HG02642 (cell line): ENCODE data around the gene MXD1.
"Not testable (repeated sequence)": the region's sequence is repeated elsewhere in the genome, so short reads cannot be mapped to it uniquely, and the experiment has no call there.

Experiments used
- ATAC-seq: cut with Tn5 transposase; IDR thresholded peaks from one replicate; pipeline ENCODE4 v1.9.1; 2021; ENCODE audit warnings: mild to moderate bottlenecking; ENCODE audit not compliant: unreplicated experiment, poor library complexity

Gene MXD1, protein sequence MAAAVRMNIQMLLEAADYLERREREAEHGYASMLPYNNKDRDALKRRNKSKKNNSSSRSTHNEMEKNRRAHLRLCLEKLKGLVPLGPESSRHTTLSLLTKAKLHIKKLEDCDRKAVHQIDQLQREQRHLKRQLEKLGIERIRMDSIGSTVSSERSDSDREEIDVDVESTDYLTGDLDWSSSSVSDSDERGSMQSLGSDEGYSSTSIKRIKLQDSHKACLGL

DNA sequence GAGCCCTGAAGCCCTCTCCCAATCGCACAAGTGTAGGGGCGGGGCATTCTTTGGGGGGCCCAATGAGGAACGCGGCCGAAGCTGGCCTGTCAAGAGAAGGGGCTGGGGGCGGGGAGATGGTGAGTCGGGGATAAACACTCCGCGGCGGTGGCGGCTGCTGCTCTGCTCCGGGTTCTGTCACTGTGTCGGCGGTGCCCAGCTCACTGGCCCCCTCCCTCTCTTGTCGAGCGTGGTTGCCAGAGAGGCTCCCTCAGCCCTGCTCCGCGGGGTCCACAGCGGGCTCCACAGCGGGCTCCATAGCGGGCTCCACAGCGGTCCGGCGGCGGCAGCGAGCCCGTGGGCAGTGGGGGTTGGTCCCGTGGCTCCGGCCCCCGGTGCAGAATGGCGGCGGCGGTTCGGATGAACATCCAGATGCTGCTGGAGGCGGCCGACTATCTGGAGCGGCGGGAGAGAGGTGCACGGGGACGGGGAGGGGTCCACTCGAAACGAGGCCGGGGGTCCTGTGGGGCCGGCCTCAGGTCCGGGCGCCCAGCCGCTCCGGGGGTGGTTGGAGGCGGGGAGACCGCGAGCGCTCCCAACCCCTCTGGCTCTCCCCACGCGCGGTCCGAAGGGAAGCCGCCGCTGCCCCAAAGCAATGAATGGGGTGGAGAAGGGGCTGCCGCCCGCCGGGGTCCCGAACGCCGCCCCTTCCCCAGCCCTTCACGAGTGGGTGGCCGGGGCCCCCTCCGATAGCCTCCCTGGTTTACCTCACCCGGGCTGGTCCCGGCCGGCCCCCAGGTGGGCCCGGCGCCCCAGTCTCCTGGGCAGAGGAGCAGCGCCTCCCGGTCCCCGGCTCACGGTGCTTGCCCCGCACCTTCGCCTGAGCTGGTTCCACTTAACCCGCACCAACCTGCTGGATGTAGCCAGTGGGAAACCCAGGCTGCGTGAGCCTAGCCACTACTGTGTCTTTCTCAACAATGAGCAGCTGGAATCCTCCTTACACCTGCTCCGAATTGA lies at the start of gene MXD1:
Gene MXD1, plus strand, starts transcription at position 160 of the 996 bp plus-strand sequence. Its CDS starts 222 bp downstream, at position 382.
- peak; percentile 9 for ATAC-seq

DNA sequence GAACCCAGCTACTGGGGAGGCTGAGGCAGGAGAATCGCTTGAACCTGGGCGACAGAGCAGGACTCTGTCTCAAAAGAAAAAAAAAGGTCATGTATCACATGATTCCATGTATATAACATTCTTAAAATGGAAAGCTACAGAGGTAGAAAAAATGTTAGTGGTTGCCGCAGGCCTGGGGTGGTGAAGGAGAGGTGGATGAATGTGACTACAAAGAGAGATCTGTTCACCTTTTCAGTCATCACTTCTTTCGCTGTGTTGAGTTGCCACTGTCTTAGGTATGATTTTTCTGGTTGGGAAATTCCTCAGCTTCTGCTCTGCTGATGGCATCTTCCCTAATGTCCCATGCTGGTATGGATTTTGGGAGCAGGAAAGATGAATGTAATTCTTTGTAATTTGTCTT lies 26.5 kb upstream of the MXD1 start:
- ATAC-seq, result no peak

DNA sequence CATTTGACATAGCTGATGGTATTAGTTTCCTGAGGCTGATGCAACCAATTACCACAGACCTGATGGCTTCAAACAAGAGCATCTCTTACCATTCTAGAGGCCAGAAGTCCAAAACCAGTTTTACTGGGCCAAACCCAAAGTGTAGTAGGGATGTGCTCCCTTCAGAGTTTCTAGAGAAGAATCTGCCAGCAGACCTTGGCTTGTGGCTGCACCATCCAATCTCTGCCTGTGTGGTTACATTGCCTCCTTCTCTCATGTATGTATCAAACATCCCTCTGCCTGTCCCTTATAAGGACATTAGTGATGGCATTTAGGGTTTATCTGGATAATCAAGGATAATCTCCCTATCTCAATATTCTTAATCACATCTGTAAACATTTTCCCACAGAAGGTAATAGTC lies 25.6 kb upstream of the MXD1 start:
- ATAC-seq, result no peak

DNA sequence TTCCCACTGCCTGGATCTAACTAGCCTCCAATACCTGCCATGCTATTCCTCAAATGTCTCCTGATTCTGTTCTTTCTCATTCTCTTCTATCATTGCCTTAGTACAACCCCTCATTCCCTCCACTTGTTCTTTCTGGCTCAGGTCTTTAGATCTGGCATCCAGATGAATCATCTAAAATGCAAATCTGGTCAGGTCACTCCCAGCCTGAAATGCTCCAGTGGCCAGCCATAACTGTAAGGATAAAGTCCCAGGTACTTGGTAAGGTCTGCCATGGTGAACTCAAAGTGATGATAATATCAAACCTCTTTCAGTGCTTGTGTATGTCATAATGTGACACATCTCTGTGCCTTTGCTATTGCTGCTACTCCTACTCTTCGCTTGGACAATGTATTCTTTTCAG lies 24.0 kb upstream of the MXD1 start:
- ATAC-seq, result no peak

DNA sequence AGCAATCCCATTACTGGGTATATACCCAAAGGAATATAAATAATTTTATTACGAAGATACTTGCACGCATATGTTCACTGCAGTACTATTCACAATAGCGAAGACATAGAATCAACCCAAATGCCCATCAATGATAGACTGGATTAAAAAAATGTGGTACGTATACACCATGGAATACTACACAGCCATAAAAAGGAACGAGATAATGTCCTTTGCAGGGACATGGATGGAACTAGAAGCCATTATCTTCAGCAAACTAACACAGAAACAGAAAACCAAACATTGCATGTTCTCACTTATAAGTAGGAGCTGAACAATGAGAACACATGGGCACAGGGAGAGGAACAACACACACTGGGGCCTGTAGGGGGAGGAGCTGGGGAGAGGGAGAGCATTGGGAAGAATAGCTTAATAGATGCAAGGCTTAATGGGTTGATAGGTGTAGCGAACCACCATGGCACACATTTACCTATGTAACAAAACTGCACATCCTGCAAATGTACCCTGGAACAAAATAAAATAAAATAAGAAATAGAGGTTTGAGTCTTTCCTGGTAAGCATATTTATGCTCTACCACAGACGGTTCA lies 22.0 kb upstream of the MXD1 start:
- not testable (repeated sequence) for ATAC-seq

DNA sequence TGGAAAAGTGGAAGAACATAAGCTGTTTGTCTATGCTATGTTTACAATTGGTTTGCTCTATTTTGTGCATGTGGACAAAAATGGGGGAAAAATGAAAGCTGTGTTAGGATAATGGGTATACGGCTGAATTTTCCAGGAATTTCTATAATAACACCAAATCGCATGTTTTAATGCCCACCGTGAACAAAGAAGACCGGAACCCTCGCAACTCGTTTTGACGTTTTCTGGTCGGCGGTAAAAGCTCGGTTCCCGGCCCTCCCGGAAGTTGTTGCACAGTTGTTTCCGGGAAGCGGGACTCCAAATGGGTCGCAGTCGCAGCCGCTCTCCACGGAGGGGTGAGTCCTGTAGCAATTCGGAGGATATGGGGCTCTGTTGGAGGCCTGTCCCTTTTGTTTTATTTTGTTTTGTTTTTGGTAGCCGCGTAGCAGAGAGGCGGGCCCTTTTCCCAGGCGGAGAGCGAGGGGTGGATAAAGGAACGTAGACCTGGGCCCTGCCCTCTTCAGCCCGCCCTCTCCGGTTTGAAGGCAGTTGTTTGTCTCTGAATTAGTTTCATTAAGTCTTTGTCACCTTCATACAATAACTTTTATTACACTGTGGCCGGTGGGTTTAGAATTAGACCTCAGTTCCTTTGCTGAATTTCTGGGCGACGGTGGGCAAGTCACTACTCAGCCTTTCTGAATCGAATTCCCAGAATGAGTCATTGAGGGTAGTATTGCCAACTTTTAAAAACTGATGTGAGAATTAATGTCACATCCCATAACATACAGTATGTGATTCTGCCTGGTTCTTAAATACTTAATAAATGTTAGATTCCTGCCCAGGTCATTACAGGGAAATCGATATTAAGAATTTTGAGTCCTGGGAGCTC lies 21.0 kb upstream of the MXD1 start, which contains the start of gene SNRNP27:
Gene SNRNP27, plus strand, starts transcription at position 273 of the 868 bp plus-strand sequence. Its CDS starts 29 bp downstream, at position 302.
- peak; percentile 84 for ATAC-seq

DNA sequence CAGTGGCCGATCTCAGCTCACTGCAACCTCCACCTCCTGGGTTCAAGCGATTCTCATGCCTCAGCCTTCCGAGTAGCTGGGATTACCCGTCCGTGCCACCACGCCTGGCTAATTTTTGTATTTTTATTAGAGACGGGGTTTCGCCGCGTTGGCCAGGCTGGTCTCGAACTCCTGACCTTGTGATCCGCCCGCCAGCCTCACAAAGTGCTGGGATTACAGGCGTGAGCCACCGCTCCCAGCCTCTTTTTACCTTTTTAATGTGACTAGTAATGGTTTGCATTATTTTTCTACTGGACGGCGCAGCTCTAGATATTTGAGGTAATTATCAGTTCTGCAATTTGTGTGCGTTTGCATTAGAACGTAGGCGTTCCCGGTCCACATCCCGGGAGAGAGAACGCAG lies 20.2 kb upstream of the MXD1 start:
- ATAC-seq, result not testable (repeated sequence)

DNA sequence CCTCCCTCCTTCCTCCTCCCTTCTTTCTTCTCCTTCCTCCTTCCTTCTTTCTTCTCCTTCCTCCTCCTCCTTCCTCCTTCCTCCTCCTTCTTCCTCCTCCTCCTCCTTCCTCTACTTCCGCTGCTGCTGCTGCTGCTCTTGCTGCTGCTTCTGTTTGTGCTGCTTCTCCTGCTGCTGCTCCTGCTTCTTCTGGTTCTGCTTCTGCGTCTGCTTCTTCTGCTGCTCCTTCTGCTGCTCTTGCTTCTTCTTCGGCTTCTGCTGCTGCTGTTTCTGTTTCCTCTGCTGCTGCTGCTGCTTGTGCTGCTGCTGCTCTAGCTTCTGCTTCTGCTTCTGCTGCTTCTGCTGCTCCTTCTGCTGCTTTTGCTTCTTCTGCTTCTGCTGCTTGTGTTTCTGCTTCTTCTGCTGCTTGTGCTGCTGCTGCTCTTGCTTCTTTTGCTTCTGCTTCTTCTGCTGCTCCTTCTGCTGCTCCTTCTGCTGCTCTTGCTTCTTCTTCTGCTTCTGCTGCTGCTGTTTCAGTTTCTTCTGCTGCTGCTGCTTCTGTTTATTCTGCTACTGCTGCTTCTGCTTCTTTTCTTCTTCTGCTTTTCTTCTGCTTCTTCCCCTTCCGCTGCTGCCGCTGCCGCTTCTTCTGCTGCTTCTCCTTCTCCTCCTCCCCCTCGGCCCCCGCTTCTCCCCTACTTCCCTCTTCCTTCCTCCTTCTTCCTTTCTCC lies 12.5 kb upstream of the MXD1 start:
- no peak for ATAC-seq

DNA sequence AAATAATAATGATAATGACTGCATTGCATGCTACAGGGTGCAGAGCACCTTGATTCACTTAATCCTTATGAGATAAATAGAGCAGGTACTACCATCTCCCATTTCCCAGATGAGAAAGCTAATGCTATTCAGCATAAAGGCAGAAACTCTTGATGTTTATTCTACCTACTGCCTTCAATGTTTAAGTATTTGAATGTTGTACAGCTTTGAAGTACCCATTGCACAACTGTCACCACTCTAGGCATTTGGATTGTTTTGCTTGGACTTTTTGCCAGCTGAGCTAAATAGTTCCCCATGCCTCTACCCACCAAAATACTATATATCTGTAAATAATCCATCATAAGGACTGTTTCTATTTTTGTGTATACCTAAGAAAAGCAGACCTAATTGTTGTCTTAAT lies 7.7 kb upstream of the MXD1 start:
- no peak for ATAC-seq

DNA sequence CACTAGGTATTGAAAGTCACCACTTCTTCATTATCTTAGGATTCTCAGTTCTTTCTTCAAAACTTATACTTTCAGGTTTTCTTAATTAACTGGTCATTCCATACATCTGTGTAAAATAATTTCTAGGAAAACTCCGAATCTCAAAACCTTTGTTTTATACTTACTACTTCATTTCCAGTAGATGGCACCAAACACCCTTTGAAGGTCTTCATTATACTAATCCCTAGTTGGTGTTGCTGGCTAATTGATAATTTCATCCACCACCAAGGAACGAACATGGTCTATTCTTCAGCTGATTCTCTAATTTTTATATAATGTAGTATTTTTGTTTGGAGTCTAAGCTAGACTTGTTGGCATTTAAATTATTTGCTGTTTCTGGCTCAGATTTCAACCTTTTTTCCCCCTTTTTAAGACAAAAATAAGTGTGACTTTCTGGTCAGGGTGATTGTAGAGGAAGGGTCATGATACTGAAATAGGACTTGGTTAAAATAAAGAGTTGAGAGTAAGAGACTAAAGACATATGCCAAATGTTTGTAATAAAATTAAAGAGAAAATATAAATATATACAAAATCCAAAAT lies 2.8 kb upstream of the MXD1 start:
- ATAC-seq, result no peak

DNA sequence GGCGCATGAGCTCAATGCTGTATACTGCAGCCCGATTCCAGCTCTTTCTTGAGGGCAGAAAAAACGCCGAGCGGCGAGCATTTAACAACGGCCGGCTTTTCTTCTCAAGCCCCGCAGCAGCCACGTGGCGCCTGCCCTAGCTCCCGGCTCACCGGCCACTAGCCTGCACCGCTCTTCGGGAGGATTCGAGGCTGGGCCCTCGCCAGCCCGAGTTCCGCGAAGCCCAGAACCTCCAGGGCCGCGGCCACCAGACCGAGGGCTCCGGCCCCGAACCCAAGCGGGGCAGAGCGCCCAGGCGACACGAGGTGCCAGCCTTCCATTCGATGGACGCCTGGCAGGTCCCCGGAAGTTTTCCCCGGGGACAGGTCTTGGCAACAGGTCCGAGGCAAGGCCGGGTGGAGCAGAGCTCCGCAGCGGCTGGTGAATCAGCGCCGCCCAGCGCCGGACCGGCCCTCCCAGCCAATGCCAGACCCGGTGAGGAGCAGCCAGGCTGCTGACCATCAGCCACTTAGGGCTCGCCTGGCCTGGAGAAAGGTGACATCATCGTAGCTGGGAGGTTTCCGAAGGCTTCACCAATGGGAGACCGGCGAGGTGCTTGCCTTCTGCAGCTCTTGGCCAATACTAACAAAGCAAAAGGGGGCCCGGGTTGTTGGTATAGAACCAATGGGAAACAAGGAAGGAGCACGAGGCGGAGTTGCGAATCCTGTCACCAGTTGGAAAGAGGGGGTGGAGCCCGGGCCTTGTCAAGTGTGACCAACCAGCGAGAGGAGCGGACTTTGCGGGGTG lies 552 bp upstream of the MXD1 start:
- ATAC-seq, result peak; percentile 86

DNA sequence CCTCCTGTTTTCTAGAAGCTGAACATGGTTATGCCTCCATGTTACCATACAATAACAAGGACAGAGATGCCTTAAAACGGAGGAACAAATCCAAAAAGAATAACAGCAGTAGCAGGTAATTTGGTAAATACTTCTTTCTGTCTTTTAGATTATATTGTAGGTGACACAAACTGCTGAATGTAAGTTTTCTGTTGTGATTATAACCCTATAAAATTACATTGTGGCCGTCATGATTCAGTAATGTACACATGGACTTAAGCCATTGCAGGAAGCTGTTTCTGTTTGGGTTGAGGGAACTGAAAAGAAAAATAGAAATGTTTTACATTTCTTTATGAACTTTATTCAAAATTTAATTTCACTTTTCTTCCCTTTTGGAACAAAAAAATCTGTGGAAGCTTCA lies 1.2 kb downstream of the MXD1 start:
- ATAC-seq, result no peak

DNA sequence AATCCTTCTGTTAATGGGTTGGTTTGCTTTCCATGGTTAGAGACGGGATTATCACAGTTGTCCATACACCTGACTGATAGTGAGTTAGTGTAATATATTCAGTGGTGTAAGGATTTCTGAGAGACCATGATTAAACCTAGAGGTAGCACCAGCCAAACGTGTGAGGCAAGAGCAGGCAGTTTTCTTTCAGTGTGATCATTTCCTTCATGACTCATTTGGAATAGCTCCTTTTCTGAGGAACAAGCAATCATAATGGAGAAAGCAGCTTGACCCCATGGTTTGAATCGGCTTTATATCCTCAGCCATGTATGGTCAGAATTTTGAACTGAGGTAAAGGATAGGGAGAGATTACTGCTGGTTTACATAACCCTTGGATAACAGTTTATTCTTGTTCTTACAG lies 2.9 kb downstream of the MXD1 start:
- ATAC-seq, result no peak

DNA sequence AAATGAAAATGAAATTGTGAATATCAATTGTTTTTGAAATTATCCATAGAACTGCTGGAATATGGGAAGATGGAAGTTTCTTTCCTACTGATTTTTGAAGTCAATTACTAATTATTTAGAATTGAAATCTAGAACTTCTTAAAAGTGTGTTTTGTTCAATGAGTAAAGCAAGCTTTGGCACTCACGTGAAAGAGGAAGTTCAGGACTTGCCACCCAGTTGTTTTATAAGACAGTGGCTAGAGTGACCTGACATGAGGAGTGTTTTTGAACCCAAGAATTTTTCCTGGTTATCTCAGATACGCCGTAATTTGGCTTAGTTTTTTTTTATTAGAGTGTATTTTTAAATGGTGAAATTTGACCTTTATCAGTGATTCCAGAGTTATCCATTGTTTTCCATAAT lies 3.5 kb downstream of the MXD1 start:
- ATAC-seq, result no peak

DNA sequence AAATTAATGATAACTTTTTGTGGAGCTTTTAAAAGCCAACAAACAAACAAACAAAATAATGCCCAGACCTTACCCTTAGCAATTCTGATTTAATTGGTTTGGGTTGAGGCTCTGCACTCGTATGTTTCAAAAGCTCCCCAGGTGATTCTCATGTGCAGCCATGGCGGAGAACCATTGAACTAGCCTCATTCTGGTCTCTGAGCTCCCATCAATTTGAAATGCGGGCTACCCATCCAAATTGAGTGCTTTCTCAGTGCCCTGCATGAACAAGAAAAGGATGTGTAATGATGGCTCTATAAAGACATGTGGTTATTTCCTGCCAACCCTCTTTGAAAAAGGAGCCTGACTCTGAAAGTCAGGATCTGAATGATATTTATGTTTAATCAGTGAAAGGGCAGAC lies 8.2 kb downstream of the MXD1 start:
- ATAC-seq, result no peak

DNA sequence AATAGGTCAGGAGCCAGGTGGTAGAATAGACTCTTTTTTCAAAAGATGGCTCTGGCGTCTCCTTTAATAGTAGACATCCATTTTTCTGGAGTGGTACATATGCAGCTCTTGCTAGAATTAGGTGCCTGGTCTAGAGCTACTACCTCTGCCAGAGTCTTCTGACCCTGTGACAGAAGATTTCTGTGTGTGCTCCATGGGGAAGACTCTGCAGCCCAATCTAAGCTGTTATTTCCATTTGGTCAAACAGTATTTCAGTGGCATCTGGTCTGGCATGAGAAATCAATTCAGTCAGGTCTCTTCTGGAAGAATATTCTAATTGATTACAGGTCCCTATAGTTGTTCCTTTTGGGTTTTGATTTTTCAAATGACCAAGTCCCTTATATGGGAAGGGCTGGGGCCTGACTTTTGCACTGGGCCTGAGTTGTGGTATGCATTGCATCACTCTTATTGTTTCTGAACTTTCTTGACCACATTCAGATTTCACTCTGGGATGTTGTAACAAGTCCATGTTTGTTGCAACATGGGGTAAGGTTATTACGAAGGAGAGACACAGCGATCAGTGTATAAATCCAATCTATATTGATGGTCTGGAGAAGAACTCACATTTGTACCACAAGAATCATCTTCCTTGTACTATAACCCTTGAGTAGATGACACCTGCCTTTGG lies 12.1 kb downstream of the MXD1 start:
- no peak for ATAC-seq

DNA sequence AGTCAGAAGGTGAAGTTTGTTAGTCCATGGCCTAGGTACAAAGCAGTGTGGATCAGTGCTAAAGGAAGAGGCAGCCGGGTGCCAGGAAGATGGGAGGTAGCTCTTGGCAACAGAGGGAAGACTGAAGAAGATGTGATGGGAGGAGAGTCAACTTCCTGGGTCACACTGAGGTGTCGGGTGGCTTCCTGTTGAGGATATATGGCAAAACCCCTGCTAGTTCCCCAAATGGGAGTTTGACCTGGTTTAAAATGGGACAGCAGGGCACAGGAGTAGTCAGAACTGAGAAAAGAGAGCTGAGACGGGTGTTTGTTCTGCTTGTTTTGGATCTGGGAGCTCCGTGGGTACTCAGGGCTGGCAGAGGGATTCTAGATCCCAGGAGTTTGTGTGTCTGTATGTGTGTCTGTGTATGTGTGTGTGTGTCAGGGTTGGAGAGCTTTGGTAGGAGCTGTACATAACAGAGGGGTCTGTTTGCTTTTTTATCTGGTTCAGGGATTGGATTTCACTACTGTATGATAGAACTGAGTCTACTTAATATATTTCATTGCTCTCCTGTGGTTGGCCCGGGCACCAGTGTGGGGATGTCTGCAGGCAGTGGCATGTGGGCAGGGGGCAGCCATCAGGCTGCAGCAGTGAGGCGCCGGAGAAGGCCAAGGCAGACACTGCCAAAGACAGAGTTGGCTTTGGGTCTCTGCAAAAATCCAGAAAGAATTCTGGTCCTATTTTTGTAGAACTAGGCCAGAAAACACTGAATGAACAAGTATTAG lies 17.1 kb downstream of the MXD1 start:
- ATAC-seq, result no peak
